Body of pancreas (tissue), 4 donors: ENCODE results near the gene P3H3. TPM values are rescaled to one million over a fixed set of nuclear protein-coding genes. Genes with fewer than 3 reads are reported as not detected.

Source experiments
- ATAC-seq: fragments of 150-250 bp; one replicate; pipeline ENCODE4 v1.9.1; 2016
- DNase-seq, 4 donors: peaks; one replicate each; pipeline ENCODE4 v3.0.0-alpha.2; 2019
- H3K27ac ChIP-seq, 4 donors: fragments of 200-600 bp; sonication (generic); 1 replicate in 3 of 4; 2 replicates in 1 of 4; pipeline versions ENCODE4 v1.5.1 to v1.6.1; 2016 to 2019; ENCODE audit warnings: mild to moderate bottlenecking in 1 of 4, mixed read lengths in 1 of 4, moderate library complexity in 1 of 4
- H3K27me3 ChIP-seq, 2 donors: fragments of 200-600 bp; sonication (generic); one replicate each; pipeline ENCODE4 v1.6.0; 2016; ENCODE audit warnings: mild to moderate bottlenecking in 1 of 2
- H3K36me3 ChIP-seq, 2 donors: fragments of 200-600 bp; sonication (generic); replicated peaks in 1 of 2; 2 replicates each; pipeline ENCODE4 v1.5.1; 2016; ENCODE audit warnings: low read depth in 2 of 2; ENCODE audit not compliant: insufficient read depth in 1 of 2
- H3K4me1 ChIP-seq: fragments of 200-600 bp; sonication (generic); one replicate; pipeline ENCODE4 v1.6.0; 2016
- H3K4me3 ChIP-seq, 2 donors: fragments of 200-600 bp; sonication (generic); 1 replicate in 1 of 2; 2 replicates in 1 of 2; pipeline ENCODE4 v1.5.1; 2016 to 2019
- H3K9me3 ChIP-seq, 3 donors: fragments of 200-600 bp; sonication (generic); 1 replicate in 2 of 3; 2 replicates in 1 of 3; pipeline ENCODE4 v1.5.1; 2016
- CTCF ChIP-seq, 7 experiments: fragments of 450-650 bp in 4 of 7; fragments of 200-600 bp in 3 of 7; sonication (generic) in 3 of 7; IDR thresholded peaks; one replicate each; pipeline ENCODE4 v1.5.1; 2016 to 2019; ENCODE audit warnings: antibody characterized with exemption in 7 of 7
- POLR2A ChIP-seq, 3 donors: fragments of 450-650 bp; IDR thresholded peaks; one replicate each; pipeline ENCODE4 v1.6.1; 2016; ENCODE audit warnings: antibody characterized with exemption in 3 of 3, mild to moderate bottlenecking in 2 of 3
- whole genome bisulfite sequencing, 2 donors: methylation state at CpG; one replicate each; pipeline ENCODE4 v1.1.5; 2017; 5-methylcytosine and 5-hydroxymethylcytosine counted together
- intact Hi-C: fragments of 100-400 bp; cut with DNase I; formaldehyde crosslinking; loops from one replicate; pipeline ENCODE4 v1.15.1; 2023
- total RNA-seq, 2 donors: library from RNA; depleted of rRNA; stranded (reverse); fragments of >200 nt; gene quantifications; one replicate each; pipeline ENCODE4 v1.1.0, GENCODE V29; 2016

Gene P3H3
- total RNA-seq, 2 donors from 2014 or later = 17.6 to 43.2 TPM

- TF ChIP-seq POLR2A (IDR thresholded peaks at IDR 0.05) (no peak), CTCF (IDR thresholded peaks at IDR 0.05) (no peak)
- Histone ChIP-seq H3K4me3 (no peak overlapping the region), H3K27ac (no peak overlapping the region), H3K4me1 (peaks cover 37% of the 10 kb centered on the region), H3K36me3 (no peaks in the 10 kb centered on the region), H3K9me3 (no peaks in the 10 kb centered on the region), H3K27me3 (peaks cover 0 to 22% of the 10 kb centered on the region in 2 donors)
- DNase-seq (no peak), ATAC-seq (no peak)
- intact Hi-C loops = no loop called here
- 12 to 22% methylated on average over 12 of the region's 12 CpGs for WGBS, 2 donors
Measured at GRCh38 chr12:6824901-6825381, 3.3 kb upstream of the P3H3 start.

- no peak overlapping the region for H3K4me3 ChIP-seq
Measured at GRCh38 chr12:6825398-6826124, 2.6 kb upstream of the P3H3 start.

GRCh38 chr12:6826125-6826733 is 2.0 kb upstream of the P3H3 start:
- Histone ChIP-seq H3K4me1 (peaks cover 41% of the 10 kb centered on the region), H3K36me3 (no peaks in the 10 kb centered on the region), H3K9me3 (no peaks in the 10 kb centered on the region), H3K27ac (no peak overlapping the region), H3K4me3 (no peak overlapping the region), H3K27me3 (peaks cover 0 to 22% of the 10 kb centered on the region in 2 donors)
- DNase-seq = no peak
- no peak for ATAC-seq
- intact Hi-C loops = no loop called here
- WGBS, 2 donors = 50 to 52% methylated on average over 16 to 17 of the region's 17 CpGs
- TF ChIP-seq POLR2A (IDR thresholded peaks at IDR 0.05) (no peak), CTCF (IDR thresholded peaks at IDR 0.05) (no peak)

More at GRCh38 chr12:6825398-6826124, 2.6 kb upstream of the P3H3 start:
- Histone ChIP-seq H3K9me3 (no peaks in the 10 kb centered on the region), H3K27me3 (peaks cover 0 to 22% of the 10 kb centered on the region in 2 donors), H3K4me1 (peaks cover 41% of the 10 kb centered on the region), H3K36me3 (no peaks in the 10 kb centered on the region), H3K27ac (no peak overlapping the region)
- intact Hi-C loops = no loop called here
- ATAC-seq (peak; percentile 63), DNase-seq (peak; percentile 81 to 86 (median 84))
- TF ChIP-seq CTCF (IDR thresholded peaks at IDR 0.05) = peak; percentile 78 to 91 (median 87)
- peak in 1 of 3 donors; percentile 16 for TF ChIP-seq POLR2A (IDR thresholded peaks at IDR 0.05)
- WGBS, 2 donors = 3 to 5% methylated on average over 16 to 19 of the region's 19 CpGs

- ATAC-seq = no peak
Measured at GRCh38 chr12:6826734-6827436, 1.3 kb upstream of the P3H3 start.

More at GRCh38 chr12:6826734-6827436, 1.3 kb upstream of the P3H3 start:
- Histone ChIP-seq H3K4me1 (peaks cover 37% of the 10 kb centered on the region), H3K27ac (no peak overlapping the region), H3K36me3 (no peaks in the 10 kb centered on the region), H3K9me3 (no peaks in the 10 kb centered on the region), H3K4me3 (no peak overlapping the region), H3K27me3 (peaks cover 0 to 19% of the 10 kb centered on the region in 2 donors)
- no peak for TF ChIP-seq CTCF (IDR thresholded peaks at IDR 0.05)
- TF ChIP-seq POLR2A (IDR thresholded peaks at IDR 0.05) = no peak
- 50 to 65% methylated on average over 20 of the region's 22 CpGs for WGBS, 2 donors
- no peak for DNase-seq
- intact Hi-C loops = no loop called here
